Activated CD8-positive, alpha-beta memory T cell treated with anti-CD3 and anti-CD28 coated beads for 48 hours (primary cell): ENCODE results near the gene ZIC1.

ENCODE experiments used
- DNase-seq, 3 experiments: peaks; one replicate each; pipeline ENCODE4 v3.0.0-alpha.2; 2020; ENCODE audit warnings: low read depth in 2 of 3, low spot score in 2 of 3

The ZIC1 gene

DNA sequence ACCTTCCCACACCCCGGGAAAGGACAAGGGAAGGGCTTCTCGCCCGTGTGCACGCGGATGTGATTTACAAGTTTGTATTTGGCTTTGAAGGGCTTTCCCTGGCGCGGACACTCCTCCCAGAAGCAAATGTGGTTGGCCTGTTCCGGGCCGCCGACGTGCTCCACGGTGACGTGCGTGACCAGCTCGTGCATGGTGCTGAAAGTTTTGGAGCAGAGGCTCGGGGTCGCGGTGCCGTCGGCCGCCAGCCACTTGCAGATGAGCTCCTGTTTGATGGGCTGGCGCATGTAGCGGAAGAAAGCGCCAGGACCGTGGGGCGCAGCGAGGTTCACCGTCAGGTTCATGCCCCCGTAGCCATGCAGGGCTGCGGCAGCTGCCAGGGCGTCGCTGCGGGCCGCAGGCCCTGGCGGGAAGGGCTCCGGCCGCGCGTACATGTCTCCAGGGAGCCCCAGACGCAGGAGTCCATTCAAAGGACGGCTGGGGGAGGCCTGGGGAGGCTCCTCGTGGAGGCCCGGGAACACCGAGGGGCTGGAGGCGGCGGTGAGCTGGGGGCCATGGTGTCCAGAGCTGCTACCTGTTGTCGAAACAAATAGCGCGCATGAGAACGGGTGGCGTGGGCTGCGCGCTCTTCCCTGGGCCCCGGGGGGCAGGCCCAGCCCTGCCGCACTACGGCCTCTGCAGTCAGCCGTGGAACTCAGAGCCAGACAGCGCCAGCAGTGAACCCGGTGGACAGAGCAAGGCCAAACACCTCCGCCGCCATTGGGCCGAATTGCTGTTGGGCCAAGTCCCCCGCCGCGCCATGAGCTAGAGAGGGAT is 13.1 kb upstream of the ZIC1 start:
- no peak for DNase-seq

DNA sequence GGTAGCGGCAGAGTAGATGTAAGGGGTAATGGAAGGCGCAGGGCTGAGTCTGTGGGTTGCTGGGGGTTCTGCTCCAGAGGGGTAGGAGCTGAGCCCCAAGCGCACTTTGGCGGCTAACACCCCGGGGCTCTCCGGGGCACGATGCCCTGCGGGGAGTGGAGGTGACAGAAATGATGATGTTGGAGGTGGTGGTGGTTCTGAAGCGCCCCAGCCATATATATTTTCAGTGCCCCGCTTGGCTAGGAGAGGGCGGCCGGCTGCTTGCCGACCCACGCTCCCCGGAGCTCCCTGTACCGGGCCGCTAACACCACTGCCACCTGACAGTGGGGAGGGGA is 12.5 kb upstream of the ZIC1 start:
- no peak for DNase-seq

DNA sequence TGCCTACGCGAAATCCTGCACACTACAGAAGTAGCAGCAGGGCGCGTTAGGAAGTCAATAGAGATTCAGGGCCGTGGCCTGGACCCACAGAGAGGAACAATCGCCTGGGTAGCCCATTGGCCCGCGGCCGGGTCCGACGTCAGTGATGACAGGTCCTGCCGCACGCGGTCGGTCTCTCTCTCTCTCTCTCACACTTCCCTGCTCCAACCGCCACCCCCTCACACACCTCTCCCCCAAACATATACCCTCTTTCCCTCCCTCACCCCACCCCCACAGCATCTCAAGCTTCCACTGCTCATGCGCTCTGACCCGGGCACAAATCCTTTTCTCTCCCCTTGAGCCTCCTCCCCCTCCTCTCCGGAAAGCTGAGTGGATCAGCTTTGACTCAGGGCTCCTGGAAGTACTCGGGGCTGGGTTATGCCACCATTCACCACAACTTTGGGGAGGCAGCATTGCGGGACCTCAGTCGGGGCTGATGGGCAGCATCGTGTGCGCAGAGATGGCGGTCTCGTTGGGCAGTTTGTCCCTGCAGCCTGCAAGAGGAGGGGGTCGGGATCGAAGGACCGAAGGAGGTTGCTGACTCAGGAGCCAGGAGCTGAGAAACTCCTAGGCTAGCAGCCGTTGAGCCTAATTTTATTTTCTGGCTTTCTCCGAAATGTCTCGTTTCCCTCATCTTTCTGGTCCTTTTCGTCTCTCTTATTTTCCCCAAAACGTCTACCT is 11.8 kb upstream of the ZIC1 start:
- no peak for DNase-seq

DNA sequence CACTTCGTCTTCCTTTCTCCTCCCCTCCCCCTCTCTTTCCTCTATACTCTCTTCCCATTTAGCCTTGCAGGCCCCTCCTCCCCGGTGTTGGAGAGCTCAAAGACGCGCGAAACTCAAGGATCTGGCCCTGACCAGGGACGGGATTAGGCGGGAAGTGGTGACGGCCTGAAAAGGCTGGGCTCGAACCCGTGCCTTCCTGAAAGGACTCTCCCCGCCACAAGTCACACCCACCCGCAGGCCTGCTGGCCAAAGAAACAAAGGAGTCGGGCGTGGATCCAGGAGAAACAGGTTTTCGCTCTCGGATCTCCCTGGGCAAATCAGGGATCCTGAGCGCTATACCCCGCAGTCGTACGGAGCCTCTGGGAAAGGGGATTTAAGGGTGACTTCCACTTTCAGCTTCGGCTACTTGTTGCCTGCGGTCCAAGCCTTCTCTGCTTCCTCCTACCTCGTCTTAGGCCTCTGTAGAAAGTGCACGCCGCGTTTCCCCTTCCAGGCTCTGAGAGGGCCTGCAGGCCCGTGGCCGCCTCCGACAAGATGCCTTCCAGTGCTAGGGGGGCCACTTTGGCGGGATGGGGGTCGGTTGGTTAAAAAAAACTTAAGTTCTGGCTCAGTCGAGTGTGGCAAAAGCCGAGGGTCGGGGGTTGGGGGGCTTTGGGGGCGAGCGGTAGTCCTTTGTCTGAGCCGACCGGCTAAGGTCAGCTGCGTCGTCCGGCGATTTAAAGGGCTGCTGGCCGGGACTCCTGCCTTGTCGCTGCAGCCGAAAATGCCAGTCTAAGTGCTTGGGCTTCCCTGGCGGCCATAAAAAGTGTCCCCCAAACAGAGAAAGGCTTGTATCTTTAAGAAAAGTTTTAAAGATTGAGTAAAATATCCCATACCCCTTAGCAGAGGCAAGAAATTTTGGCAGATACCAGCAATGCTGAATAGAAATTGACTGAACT is 11.0 kb upstream of the ZIC1 start:
- DNase-seq, result no peak

DNA sequence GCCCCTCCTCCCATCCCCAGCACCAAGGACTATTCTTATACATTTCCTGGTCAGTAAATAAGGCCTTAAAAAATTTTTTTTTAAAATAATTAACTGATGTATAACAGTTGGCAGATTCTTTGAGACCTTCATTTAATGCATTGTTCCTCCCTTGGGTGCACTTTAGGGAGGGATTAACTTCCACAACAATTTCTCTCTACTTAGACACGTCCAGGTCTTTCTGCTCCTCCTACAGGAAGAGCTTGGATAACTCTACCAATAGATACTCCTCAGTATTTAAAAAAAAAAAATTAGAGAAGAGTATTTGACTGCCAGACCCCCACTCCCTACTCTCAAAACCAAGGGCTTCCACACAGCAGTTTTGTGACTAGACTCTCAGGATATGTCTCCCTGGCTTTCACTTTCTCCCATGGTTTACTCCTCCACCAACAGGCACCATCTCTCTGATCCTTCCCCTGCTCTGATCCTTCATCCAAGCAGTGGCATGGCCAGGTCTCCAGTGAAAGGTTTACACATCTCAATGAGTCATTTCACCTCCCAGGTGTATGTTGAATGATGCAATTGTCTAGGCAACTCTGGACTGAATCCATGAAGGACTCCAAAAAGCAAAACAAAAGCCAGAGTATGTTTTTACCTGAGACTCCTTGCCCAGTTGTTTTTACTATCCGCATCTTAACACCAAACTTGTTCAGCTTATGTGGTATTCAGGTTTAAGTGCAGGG is 10.2 kb upstream of the ZIC1 start:
- DNase-seq, result no peak

DNA sequence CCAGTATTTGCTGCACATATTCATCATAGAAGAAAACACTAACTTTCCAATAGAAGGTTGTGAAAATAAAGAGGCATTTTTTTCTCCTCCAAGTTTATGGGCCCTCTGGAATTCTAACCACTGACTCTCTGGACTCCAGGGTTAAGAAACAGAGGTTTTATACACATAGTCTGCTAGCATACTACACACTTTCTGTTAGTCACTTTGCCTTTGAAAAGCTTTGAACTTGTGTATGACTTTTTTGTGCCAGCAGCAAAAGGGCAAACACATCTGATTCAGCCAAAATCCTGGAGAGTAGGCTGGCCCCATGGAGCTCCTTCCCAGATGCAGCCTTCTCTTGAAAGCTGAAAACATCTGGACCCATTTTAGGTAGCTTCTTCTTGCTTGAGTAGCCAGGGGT is 9.1 kb upstream of the ZIC1 start:
- no peak for DNase-seq

DNA sequence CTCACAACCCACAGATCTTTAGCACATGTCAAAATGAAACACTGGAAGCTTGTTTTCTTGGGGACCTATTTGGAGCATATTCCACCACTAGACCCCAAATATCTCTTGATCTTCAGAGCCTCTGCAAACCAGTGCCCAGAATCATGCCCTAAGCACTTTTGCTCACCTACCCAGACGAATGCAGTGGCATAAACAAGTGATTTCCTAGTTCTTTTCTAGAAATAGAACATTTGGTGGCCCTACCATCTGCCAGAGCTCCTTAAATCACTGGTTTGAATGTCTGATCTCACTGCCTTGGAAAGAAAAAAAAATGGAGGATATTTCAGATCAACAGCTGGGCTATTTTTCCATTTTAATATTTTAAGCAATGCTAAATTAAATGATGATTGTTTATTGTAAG is 8.2 kb upstream of the ZIC1 start:
- no peak for DNase-seq

DNA sequence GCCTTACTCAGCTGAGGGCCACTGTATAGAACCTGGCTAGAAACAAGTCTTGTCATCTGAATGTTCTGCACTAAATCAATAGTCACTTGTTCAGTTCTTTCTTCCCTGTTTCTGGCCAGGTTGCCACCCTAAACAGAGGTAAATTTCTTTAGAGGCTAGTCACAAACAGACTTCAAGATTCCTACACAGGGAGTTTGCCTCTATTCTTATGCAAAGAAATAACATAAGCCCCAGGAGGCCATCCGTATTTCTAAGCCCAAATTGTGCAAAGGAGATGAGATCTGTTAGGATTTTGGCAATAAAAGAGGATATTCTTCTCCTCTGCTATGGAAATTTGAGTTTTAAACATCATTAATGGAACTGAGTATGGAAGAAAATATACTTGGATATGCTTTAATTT is 7.7 kb upstream of the ZIC1 start:
- DNase-seq, result no peak

DNA sequence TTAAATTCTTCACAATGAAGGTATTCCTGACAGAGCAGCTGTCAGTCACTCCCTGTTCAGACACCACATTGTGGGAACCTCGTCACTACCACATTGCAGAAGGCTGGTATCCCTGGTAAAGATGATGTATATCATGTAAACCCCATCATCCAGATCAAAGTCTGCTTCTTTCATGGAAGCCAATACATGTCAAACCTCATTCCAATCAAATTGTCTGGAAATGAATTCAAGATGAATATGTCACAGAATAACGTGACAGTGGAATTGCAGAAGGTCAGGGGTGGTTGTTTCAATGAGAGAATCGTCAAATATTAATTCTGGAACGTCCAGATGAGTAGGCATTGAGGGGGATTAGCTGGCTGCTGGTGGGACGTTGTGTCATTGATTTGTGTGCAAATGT is 7.0 kb upstream of the ZIC1 start:
- no peak for DNase-seq

DNA sequence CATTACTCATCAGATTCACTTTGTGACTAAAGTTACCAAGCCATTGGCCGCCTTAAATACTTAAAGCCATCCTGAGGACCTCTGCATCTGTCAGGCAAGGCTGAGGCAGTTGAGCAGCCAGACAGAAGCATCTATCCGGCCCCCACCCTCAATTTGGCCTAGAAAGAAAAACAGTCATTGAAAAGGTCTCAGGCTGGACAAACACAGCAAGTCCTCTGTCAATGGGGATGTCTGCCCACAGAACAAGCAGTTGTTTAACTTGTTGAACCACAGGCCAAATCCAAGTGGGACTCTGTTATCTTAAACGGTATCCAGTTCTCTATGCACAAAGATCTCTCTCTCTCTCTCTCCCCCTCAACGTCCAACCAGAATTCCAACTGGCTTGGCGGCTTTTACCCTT is 5.7 kb upstream of the ZIC1 start:
- no peak for DNase-seq

DNA sequence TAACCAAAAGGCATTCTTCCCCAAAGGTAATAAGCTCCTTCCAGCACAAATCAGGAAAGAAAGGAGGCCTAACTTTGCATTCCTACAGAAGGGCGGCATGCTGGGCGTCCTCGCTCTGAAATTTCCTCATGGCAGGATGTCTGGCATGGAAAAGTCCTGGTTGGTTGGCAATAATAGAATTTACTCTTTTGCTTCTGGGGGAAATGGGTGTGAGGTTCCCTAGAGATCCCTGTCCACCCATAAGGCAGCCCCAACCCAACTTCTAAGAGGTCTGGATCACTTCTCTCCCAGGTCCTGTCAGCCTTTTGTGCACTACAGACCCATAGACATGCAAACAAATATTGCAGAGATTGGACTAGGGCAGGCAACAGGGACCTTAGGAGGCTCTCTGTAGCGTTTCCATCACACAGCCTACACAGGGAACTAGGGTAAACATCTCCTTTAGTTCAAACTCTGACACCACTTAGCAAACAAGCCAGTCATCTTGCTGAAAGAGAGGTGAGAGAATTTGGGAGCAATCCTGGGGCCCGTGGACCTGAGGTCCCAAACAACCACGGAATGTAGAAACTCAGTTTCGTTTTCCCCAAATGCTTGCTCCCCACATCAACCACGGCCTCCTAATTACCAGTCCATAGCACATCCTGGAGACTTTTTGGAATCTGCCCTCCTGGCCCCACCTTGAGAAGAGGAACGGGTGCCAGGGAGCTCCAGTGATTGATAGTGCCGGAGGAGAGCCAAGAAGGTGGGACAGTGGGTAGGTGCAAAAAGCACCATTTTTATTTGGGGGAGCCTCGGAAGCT is 5.0 kb upstream of the ZIC1 start:
- no peak for DNase-seq

DNA sequence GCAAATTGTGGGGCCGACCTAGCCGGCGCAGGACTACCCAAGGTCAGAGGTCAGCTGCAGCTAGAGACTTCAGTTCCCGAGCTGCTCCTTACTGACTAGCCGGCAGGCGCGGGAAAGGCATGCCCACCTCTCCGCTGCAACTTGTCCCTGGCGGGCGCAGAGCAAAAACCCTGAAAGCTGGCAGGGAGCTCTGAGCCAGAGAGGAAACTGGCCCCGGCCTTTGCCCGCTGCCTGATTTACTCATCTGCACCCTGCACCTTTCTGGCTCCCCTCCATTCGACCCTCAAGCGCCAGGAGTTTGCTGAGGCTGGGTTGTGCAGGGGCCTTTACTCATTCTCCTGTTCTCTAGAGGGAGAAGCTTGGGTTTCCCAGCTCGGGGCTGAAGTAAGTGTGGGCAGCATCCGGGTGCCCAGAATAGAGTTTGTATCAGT is 4.3 kb upstream of the ZIC1 start:
- DNase-seq, result no peak

DNA sequence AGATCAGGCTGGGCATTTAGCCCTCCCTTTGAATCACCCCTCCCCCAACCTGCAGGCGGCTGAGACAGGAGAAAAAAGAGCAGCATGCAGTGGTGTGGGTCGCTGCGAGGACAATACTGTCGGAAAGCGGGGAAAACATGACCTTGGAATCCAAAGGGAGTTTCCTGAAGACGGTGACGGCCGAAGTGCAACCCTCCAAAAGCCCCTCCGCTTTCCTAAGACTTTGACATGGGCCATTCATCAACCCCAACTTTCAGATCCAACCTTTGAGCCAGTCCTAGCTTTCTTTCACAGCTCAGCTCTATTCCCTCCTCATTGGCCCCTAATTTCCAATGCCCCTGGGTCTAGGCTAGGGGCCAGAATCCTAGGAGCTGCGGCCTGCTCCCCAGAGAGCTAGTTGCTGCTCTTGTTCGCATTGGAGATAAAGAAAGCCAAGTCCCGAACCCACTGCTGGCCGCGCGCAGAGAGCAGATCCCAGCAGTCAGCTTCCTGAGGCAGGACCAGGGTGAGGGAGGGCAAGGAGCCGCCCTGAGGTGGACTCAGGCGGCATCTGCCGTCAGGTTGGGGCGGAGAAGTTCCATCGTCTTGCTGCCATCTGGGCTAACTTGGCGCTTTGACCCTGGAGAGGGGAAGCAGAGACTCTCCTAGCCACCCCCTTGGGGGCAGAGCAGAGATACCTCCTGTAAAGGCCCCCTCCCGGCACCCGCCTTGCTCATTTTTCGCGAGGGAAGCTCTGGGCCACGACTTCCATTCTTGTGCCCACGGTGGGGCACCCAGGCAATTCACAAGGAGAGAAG is 3.7 kb upstream of the ZIC1 start:
- no peak for DNase-seq

DNA sequence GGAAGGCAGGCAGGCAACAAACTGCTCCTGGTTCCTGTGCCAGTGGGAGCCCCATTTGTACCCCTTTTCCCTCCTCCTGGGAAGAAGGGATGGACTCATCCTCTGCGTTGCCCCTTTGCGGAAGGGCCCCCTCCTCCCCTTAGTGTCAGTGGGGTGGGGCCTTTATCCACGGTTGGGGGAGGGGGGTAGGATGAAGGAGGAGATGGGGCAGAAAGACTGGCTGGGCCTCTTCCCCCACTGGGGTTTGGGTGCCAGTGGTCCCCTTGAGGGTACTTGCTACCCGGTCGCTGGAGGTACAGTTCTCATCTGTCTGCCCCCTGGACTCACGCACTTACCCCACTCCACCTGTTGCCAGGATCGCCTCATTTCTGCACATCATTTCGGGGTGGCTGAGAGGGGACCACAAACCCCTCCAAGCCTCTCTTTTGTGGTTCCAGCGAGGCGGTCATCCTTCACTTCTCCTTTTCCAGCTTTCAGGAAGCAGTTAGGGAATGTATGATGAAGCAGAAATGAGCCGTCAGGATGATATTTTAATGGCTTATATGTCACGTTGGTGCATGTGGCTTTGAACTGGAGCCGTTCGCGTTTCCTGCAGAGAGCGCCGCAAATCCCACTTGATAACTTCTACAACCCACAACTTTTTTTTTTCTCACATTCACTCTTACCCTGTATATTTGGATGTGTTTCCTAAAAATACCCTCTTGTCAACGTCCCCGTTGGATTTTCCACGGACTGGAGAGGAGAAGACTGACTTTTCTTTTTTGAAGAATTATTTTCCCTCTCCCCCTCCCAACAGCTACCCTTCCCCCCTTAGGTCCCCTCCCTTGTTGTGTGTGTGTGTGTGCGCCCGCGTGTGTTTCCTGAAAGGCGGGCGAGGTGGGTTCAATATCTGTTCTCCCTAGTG is 2.9 kb upstream of the ZIC1 start, which contains the start of gene ZIC4:
Gene ZIC4, minus strand, starts transcription at position 516 of the 904 bp plus-strand sequence. CDS start 3,746 bp downstream, outside the sequence.
- no peak for DNase-seq

DNA sequence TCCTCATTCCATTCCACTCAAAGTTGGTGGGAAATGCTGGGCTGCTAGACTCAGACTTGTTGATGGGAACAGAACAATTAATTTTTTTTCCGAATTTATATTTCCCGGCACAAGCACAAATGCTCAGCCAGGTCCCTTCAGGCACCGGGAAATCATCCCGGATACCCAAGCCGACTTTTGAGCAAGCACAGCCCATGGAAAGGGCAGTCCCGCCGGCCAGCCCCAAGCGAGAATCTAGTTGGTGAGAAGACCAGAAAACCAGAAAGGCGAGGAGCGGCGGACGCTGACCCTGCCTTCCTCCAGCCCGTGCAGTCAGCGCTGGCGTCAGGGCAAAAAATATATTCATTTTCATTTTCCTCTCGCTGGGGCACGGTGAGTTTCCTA is 2.1 kb upstream of the ZIC1 start:
- DNase-seq, result no peak

DNA sequence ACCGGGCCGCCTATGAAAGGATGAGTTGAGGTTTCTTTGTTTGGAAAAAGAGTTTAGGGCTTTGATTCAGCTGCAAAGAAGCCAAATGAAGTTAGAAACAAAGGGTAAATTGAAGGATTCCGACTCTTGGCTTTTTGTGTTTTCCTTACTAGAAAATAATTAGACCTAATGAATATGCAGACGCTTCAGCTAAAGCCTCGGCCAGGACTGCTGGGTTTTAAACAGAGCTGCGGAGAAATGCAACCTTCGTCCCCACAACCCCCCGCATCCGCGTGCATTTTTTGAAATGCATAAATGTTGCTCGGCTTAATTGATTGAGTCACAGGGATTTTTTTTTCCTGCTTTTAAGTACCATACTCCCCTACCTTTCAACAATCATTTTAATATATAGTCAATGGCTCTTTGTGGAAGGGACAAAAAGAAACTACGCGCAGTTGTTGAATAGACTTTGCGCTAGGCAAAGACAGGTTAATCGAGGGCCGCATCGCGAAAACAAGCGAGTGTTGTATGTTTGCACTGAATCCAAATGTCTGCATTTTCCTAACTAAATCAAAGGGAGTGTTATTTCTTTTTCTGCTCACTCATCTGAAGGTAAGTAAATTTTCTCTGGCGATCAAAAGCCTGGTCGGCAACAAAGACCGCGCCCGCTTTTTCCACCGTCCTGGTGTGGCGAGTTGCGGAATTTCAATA is 1.5 kb upstream of the ZIC1 start:
- DNase-seq, result no peak

DNA sequence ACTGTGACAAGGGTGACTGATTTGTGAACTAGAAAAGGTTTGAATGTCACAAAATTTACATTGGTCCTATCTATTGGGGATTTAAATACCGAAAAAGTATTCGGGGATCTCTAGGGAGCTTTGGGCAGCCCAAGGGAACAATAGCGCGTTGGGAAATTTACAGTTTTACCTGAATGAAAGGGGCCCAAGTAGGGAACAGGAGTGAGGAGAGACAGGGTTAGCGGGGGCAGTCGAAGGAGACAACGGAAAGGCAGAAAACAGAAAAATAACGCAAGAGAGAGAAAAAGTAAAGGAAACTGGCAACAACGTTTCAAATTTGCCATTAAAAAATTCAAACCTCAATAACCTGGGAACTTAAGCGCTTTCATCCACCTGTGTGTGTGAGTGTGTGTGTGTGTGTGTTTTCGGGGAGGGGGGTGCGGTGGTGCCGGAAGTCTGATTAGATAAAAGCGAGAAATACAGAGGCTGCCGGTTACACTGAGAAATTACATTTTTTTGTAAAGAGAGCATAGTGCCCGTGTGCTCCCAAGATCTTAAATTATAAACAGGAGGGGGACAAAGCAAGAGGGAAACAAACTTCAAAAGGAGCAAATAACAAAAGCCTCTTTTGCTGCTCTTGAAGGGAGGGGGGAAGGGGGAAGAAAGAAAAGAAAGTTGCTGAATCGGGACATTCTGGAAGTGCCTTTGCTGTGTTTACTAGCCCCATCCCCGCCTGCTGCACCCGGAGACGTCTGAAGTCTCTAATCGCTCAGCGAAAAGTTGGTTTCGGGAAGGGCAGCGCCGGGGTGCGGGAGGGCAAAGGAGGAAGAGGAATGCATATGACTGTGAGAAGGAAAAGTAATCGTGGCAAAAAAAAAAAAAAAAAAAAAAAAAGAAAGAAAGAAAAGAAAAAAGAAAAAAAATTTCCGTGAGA is 721 bp upstream of the ZIC1 start:
- DNase-seq, result no peak
